Measurements from ENCODE around the gene PTGER1.

DNA sequence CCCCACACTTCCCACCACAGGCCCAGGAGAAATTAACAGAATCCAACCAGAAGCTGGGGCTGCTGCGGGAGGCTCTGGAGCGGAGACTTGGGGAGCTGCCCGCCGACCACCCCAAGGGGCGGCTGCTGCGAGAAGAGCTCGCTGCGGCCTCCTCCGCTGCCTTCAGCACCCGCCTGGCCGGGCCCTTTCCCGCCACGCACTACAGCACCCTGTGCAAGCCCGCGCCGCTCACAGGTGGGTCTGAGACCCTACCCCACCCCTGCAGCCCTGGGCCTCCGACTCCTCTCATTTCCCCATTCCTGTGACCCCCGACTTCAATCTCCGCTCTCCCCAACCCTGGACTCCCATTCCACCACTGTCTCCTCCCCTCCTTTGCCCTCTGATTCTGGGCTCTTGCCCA is 24.3 kb downstream of the PTGER1 start:
- TF ChIP-seq, protein P1, sequence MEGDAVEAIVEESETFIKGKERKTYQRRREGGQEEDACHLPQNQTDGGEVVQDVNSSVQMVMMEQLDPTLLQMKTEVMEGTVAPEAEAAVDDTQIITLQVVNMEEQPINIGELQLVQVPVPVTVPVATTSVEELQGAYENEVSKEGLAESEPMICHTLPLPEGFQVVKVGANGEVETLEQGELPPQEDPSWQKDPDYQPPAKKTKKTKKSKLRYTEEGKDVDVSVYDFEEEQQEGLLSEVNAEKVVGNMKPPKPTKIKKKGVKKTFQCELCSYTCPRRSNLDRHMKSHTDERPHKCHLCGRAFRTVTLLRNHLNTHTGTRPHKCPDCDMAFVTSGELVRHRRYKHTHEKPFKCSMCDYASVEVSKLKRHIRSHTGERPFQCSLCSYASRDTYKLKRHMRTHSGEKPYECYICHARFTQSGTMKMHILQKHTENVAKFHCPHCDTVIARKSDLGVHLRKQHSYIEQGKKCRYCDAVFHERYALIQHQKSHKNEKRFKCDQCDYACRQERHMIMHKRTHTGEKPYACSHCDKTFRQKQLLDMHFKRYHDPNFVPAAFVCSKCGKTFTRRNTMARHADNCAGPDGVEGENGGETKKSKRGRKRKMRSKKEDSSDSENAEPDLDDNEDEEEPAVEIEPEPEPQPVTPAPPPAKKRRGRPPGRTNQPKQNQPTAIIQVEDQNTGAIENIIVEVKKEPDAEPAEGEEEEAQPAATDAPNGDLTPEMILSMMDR (conservative IDR thresholded peaks at IDR 0.05; ENCODE audit: low read depth, low read length): no peak
- no peak for TF ChIP-seq EZH2 (IDR thresholded peaks at IDR 0.05; ENCODE audit: low read length, unreplicated experiment)
